ENCODE data around the gene APOC1.
"Not testable (repeated sequence)": the region's sequence is repeated elsewhere in the genome, so short reads cannot be mapped to it uniquely, and the experiment has no call there.

APOC1 gene

DNA sequence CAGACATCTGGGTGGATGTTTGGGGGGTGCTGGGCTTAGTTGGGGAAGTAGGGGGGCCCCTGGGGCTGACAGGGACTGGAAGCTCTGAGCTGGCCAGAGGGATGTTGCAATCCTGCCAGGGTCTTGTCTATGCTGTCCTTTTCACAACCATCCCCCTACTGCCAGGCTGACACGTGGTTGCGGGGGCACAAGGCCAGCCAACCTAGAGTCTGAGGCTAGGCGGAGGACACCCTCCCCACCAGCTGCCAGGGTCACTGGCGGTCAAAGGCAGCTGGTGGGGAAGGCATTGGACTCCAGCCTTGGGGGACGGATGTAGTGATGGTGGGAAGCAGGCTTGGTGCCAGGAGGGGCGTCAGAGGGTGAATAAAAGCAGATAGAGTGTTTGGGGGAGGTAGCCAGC is 1.6 kb upstream of the APOC1 start:
- peak overlapping the region in 2 of 11 experiments; percentile 8 to 17; a peak in 1 of 22 replicates for H3K9ac ChIP-seq
- no peaks in the 10 kb centered on the region for H3K27me3 ChIP-seq
- H3K9me3 ChIP-seq (replicated peaks in 1 of 11), result no peaks in the 10 kb centered on the region
- no peaks in the 10 kb centered on the region for H4K20me1 ChIP-seq
- H3K4me3 ChIP-seq, result no peak overlapping the region
- peak overlapping the region in 2 of 11 experiments; percentile 4 to 41; a peak in 3 of 22 replicates for H3K27ac ChIP-seq
- TF ChIP-seq Cebpa-rat (IDR thresholded peaks at IDR 0.05), result 0 out of 22 replicates have a peak, but pooled peaks of 1 of the 11 experiments have one; percentile 15
- H3K4me2 ChIP-seq, result peak overlapping the region in 7 of 11 experiments; percentile 88 to 97 (median 92); a peak in 13 of 22 replicates
- peaks cover 9 to 66% (median 49%) of the 10 kb centered on the region in 10 experiments for H3K4me1 ChIP-seq
- H3K36me3 ChIP-seq, result no peaks in the 10 kb centered on the region

GRCh38 chr19:44913512-44914432 is 636 bp upstream of the APOC1 start:
- Histone ChIP-seq H3K4me1 (peaks cover 9 to 66% (median 49%) of the 10 kb centered on the region in 10 experiments), H3K27ac (peak overlapping the region in 10 of 11 experiments; percentile 54 to 84 (median 78); a peak in 15 of 22 replicates), H3K4me2 (peak overlapping the region; percentile 87 to 97 (median 91)), H3K4me3 (peak overlapping the region; percentile 58 to 71 (median 62); a peak in 19 of 20 replicates), H3K9ac (peak overlapping the region; percentile 72 to 83 (median 79); a peak in 18 of 22 replicates)
- not testable (repeated sequence) for H4K20me1 ChIP-seq; H3K36me3 ChIP-seq; H3K27me3 ChIP-seq; H3K9me3 ChIP-seq (replicated peaks in 1 of 11)

GRCh38 chr19:44924243-44924725 is 9.9 kb downstream of the APOC1 start:
- Histone ChIP-seq H3K9ac (peak overlapping the region in 10 of 11 experiments; percentile 7 to 71 (median 62); a peak in 16 of 22 replicates), H3K9me3 (replicated peaks in 1 of 11) (no peaks in the 10 kb centered on the region), H3K4me2 (peak overlapping the region; percentile 11 to 96 (median 87); a peak in 20 of 22 replicates)

DNA sequence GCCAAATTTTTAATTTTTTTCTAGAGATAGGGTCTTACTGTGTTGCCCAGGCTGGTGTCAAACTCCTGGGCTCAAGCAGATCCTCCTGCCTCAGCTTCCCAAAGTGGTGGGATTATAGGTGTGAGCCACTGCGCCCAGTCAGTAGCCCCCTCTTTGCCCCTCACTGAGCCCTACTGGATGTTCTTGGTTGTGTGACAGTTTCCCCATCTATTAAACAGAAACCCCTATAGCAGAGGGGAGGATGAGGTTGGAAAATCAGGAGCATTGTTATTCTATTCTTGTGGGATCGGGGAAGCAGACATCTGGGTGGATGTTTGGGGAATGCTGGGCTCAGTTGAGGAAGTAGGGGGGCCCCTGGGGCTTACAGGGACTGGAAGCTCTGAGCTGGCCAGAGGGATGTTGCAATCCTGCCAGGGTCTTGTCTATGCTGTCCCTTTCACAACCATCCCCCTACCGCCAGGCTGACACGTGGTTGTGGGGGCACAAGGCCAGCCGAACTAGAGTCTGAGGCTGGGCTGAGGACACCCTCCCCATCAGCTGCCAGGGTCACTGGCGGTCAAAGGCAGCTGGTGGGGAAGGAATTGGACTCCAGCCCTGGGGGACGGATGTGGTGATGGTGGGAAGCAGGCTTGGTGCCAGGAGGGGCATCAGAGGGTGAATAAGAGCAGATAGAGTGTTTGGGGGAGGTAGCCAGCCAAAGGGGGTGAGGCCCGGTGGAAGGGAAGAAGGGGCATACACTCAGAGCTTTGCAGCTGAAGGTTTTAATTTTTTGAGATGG is 10.9 kb downstream of the APOC1 start:
- H3K27ac ChIP-seq, result peak overlapping the region; percentile 57 to 84 (median 78)

More at GRCh38 chr19:44924243-44924725, 9.9 kb downstream of the APOC1 start:
- no peaks in the 10 kb centered on the region for H4K20me1 ChIP-seq
- H3K27ac ChIP-seq, result peak overlapping the region; percentile 57 to 84 (median 78); a peak in 21 of 22 replicates
- no peaks in the 10 kb centered on the region for H3K36me3 ChIP-seq
- H3K4me1 ChIP-seq, result peaks cover 45 to 73% (median 53%) of the 10 kb centered on the region in 10 experiments
- no peaks in the 10 kb centered on the region for H3K27me3 ChIP-seq
- TF ChIP-seq Cebpa-rat (IDR thresholded peaks at IDR 0.05), result no peak
- H3K4me3 ChIP-seq, result no peak overlapping the region

DNA sequence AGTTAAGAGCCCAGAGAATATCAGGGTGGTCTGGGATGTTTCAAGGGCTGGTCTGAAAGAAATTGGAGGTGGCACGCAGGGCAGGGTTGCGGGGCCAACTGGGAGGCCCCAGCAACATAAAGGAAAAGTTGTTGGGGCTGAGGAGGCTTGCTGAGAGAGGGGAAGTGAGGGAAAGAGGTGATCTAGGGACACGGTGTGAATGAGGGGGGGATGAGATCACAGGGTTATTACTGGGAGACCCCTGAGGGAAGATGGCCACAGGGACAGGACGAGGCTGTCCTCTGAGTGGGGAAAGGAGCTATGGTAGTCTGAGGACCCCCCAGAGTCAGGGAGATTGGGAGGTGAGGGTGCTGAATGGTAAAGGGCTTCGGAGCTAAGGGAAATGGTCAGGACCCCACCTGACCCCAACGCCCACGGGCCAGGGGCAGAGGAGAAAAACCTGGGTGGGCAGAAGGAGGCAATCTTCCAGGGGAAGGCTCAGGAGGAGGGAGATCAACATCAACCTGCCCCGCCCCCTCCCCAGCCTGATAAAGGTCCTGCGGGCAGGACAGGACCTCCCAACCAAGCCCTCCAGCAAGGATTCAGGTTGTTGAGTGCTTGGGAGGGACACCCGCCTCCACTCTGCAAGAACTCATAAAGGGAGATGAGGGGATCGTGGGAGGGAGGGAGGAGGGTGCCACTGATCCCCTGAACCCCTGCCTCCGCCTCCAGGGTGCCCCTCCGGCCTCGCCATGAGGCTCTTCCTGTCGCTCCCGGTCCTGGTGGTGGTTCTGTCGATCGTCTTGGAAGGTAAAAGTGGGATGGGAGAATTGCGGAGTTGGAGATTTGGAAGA is 12.1 kb downstream of the APOC1 start:
- not testable (repeated sequence) for H3K27me3 ChIP-seq; H3K9me3 ChIP-seq (replicated peaks in 1 of 11); H3K36me3 ChIP-seq; H4K20me1 ChIP-seq
- Histone ChIP-seq H3K4me3 (peak overlapping the region in 6 of 10 experiments; percentile 5 to 56 (median 24); a peak in 7 of 20 replicates), H3K4me1 (peaks cover 49 to 85% (median 60%) of the 10 kb centered on the region in 10 experiments), H3K9ac (peak overlapping the region in 9 of 11 experiments; percentile 11 to 71 (median 65); a peak in 15 of 22 replicates), H3K27ac (peak overlapping the region; percentile 57 to 84 (median 78); a peak in 20 of 22 replicates), H3K4me2 (peak overlapping the region; percentile 69 to 96 (median 87))

More for the DNA sequence above, 10.9 kb downstream of the APOC1 start:
- Histone ChIP-seq H3K4me1 (peaks cover 49 to 80% (median 58%) of the 10 kb centered on the region in 10 experiments), H4K20me1 (no peaks in the 10 kb centered on the region), H3K27me3 (no peaks in the 10 kb centered on the region), H3K9me3 (replicated peaks in 1 of 11) (no peaks in the 10 kb centered on the region), H3K9ac (peak overlapping the region; percentile 36 to 71 (median 63); a peak in 19 of 22 replicates), H3K4me2 (peak overlapping the region; percentile 69 to 96 (median 87)), H3K4me3 (peak overlapping the region in 7 of 10 experiments; percentile 5 to 56 (median 18); a peak in 9 of 20 replicates), H3K36me3 (no peaks in the 10 kb centered on the region)
- TF ChIP-seq Cebpa-rat (IDR thresholded peaks at IDR 0.05), result peak in 10 of 11 experiments; percentile 67 to 86 (median 76); a peak in 17 of 22 replicates

DNA sequence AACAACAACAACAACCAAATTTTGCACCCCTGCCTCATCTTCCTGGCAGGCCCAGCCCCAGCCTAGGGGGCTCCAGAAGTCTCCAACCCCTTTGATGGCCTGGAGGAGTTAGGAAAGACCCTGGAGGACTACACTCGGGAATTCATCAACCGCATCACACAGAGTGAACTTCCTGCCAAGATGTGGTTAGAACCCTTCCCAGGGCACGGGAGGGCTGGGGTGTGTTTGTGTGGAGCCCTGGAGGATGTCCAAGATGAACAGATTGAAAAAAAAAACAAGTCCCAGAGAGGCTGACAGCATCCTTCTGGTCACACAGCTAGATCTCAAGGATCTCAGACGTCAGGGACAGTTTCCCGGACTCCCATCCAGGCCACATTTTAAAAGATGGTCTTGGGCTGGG is 13.3 kb downstream of the APOC1 start:
- Histone ChIP-seq H3K4me3 (peak overlapping the region in 3 of 10 experiments; percentile 22 to 31 (median 22); a peak in 3 of 20 replicates), H3K4me1 (peaks cover 49 to 88% (median 60%) of the 10 kb centered on the region in 10 experiments), H3K9ac (peak overlapping the region in 10 of 11 experiments; percentile 12 to 71 (median 57); a peak in 14 of 22 replicates), H3K36me3 (no peaks in the 10 kb centered on the region), H4K20me1 (no peaks in the 10 kb centered on the region), H3K27ac (peak overlapping the region; percentile 3 to 84 (median 78); a peak in 19 of 22 replicates), H3K27me3 (no peaks in the 10 kb centered on the region), H3K9me3 (replicated peaks in 1 of 11) (no peaks in the 10 kb centered on the region), H3K4me2 (peak overlapping the region; percentile 69 to 96 (median 87))
- TF ChIP-seq Cebpa-rat (IDR thresholded peaks at IDR 0.05), result 0 out of 22 replicates have a peak, but pooled peaks of 1 of the 11 experiments have one; percentile 13

DNA sequence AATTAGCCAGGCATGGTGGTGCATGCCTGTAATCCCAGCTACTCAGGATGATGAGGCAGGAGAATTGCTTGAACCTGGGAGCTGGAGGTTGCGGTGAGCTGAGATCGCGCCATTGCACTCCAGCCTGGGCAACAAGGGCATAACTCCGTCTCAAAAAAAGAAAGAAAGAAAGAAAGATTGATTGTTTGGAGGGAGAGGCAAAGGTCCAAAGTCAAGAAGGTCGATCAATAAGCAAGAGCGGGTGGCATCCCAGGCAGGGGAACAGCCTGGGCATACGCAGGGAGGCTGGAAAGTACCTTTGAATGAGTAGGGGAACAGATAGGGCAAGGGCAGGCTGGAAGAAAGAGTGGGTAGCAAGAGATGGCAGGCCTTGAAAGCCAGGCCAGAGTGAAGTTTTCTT is 15.7 kb downstream of the APOC1 start:
- Histone ChIP-seq H3K36me3 (no peaks in the 10 kb centered on the region), H3K4me3 (no peak overlapping the region), H3K9ac (peak overlapping the region in 3 of 11 experiments; percentile 6 to 23 (median 18); a peak in 1 of 22 replicates), H3K9me3 (replicated peaks in 1 of 11) (no peaks in the 10 kb centered on the region), H4K20me1 (no peaks in the 10 kb centered on the region), H3K4me1 (peaks cover 33 to 81% (median 45%) of the 10 kb centered on the region in 10 experiments), H3K27ac (peak overlapping the region in 2 of 11 experiments; percentile 2 to 23; a peak in 2 of 22 replicates), H3K27me3 (no peaks in the 10 kb centered on the region), H3K4me2 (peak overlapping the region in 8 of 11 experiments; percentile 15 to 66 (median 30); a peak in 11 of 22 replicates)
- TF ChIP-seq Cebpa-rat (IDR thresholded peaks at IDR 0.05), result no peak

All from BLaER1 treated with 17β-estradiol and CSF1 and Interleukin-3, amounts not matched to agents 10 nM and 100 nM (cell line).